GM13977 (cell line): ENCODE measurements around the gene FAM118B.

Experiments
- DNase-seq: peaks from one replicate; pipeline ENCODE4 v3.0.0; 2012; ENCODE audit warnings: low spot score
- in situ Hi-C: fragments of 300-500 bp; cut with MboI; formaldehyde crosslinking; loops from one replicate; pipeline ENCODE4 v1.12.0; 2022; ENCODE audit warnings: low sequenced_read_pairs, low pct_unique_long_range_greater_than_20kb, mixed read lengths, inconsistent platforms; ENCODE audit not compliant: unreplicated experiment
- TF ChIP-seq, protein P1 (sequence below): IDR thresholded peaks from 2 replicates; pipeline ENCODE4 v1.5.1; 2012; ENCODE audit warnings: mild to moderate bottlenecking, control low read depth; ENCODE audit not compliant: insufficient read depth; ENCODE audit errors: extremely low read depth, missing control alignments

Gene FAM118B

DNA sequence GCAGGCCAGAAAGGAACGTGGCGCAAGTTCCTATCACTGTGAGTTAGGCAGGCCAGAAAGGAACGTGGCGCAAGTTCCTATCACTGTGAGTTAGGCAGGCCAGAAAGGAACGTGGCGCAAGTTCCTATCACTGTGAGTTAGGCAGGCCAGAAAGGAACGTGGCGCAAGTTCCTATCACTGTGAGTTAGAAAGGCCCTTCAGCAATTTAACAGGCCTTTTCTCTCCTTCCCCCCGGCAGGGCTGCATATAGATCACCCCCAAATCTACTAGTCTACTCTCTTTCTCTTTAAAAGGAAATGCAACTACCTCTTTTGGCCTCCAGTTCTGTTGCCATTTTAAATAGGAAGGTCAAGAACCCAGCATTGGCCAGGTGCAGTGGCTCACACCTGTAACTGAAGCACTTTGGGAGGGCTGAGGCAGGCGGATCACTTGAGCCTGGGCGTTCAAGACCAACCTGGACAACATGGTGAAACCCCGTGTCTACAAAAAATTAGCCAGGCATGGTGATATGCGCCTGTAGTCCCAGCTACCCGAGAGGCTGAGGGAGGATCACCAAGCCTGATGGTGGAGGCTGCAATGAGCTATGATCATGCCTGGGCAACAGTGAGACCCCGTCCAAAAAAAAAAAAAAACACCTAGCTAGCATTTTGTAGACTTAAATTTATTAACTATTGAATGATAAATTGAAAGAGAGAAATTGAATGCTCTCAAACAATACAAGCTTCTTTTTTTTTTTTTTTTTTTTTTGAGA lies 14.9 kb downstream of the FAM118B start:
- no peak for DNase-seq
- in situ Hi-C loops: no loop called here
- TF ChIP-seq, protein P1, sequence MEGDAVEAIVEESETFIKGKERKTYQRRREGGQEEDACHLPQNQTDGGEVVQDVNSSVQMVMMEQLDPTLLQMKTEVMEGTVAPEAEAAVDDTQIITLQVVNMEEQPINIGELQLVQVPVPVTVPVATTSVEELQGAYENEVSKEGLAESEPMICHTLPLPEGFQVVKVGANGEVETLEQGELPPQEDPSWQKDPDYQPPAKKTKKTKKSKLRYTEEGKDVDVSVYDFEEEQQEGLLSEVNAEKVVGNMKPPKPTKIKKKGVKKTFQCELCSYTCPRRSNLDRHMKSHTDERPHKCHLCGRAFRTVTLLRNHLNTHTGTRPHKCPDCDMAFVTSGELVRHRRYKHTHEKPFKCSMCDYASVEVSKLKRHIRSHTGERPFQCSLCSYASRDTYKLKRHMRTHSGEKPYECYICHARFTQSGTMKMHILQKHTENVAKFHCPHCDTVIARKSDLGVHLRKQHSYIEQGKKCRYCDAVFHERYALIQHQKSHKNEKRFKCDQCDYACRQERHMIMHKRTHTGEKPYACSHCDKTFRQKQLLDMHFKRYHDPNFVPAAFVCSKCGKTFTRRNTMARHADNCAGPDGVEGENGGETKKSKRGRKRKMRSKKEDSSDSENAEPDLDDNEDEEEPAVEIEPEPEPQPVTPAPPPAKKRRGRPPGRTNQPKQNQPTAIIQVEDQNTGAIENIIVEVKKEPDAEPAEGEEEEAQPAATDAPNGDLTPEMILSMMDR: no peak

DNA sequence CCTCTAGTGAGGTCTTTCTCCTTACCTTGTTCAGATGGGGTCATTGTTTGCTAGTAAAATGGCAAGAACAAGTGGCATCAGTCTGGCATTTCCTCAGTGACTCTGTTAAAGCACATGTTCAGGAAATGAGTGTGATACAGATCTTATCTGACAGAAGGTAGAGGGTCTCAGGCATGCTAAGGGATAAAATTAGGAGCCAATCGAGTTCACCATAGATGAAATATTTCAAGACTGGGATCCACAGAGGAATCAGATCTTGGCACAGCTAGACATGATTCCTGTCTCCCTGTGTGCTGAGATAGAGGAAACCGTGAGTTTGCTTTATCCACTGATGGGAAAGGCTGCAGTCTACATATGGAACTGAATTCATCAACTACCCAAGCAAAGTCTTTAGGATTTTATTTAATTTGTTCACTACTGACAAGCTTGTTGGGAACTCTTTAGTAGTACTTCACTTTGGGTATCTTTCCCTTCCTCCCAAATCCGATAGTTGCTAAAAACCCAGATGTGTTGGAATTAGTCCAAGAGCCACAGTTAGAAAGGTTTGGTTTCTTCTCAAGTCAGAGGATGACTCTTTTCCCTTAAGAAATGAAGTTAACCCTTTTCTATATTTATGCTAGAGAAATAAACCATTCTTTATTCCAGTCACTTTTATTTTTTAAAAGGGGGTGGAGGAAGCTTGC lies 18.4 kb downstream of the FAM118B start:
- no peak for DNase-seq
- in situ Hi-C loops: no loop called here
- TF ChIP-seq, protein P1: no peak

DNA sequence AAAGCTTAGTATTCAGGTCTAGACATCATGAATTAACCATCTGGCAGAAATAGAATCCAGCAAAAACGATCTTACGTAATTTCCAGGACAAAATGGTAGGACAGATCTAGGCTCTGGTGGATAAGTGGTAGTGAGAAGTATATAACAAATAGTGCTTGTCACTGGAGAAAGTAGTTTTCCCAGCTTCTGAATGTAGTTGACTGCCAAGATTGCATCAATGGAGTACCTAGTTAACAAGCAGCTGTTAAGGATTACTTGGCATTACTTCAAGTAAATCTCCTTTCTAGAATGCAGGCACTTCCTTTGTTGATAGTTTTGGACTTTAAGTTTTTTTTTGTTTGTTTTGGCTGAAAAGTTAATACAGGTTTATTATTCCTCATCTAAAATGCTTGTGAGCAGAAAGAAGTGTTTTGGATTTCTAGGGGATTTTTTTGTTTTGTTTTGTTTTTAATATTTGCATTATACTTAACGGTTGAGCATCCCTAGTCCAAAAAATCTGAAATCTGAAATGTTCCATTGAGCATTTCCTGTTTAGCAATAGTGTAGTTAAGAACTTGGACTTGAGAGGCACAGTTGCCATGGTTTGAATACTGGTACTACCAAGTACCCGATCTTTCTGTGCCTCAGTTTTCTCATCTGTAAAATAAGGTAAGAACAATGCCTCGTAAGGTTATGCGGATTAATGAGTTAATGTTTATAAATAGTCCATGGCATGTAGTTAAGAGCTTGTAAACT lies 20.3 kb downstream of the FAM118B start:
- no peak for DNase-seq
- TF ChIP-seq, protein P1: no peak
- in situ Hi-C loops: no loop called here

DNA sequence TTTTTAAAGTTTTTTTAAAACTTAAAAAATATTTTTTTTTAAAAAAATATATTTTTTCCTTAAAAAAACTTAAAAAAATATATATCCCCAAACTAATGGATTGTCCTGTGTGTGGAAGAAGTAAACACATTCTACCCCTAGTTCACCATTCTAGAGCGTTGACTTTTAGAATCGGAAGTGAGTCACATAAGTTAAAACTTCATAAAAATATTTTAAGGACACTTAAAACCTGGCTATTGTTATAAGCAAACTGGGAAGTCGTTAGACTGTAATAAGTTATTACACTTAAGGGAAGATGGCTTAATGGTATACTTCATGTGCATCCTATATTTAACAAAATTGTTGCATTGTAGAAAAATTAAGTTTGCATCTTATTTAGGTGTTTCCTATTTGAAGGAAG lies 21.1 kb downstream of the FAM118B start:
- DNase-seq: no peak
- in situ Hi-C loops: no loop called here
- TF ChIP-seq, protein P1: no peak

DNA sequence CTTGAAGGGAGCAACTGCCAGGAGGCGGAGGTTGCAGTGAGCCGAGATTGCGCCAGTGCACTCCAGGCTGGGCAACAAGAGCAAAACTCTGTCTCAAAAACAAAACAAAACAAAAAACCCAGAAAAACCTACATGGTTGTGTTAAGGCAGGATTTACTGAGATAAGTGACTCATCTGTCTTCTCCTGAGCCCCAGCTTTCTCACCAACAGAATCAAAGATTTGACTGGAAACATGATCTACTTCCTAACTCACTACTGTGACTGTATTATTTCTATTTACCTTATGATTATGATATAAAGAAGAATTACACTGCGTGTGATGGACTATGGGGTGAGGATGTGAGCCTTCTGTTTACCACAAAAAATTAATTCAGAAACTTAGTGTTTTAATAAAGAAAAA lies 21.8 kb downstream of the FAM118B start:
- DNase-seq: no peak
- in situ Hi-C loops: no loop called here
- TF ChIP-seq, protein P1: no peak

DNA sequence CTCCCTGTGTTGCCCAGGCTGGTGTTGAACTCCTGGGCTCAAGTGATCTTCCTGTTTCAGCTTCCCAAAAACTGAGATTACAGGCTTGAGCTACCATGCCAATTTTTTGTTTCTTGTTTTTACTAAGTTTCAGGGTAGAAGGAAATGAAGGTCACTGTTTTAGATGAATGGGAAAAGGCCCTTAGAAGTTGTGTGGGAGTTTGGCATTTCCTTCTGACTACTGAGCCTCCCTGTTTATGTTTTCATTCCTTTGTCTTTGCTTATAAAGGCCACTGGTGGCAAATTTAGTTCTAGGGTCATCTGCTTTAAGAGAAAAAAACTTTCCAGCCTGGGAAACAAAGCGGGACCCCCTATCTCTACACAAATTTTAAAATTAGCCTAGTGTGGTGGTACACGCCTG lies 35.1 kb downstream of the FAM118B start:
- DNase-seq: no peak
- TF ChIP-seq, protein P1: no peak
- in situ Hi-C loops: no loop called here
